Neural progenitor cell (in vitro differentiated cells): ENCODE results near the gene CCDC183. TPM values are rescaled to one million over a fixed set of nuclear protein-coding genes. Genes with fewer than 3 reads are reported as not detected.

Experiments
- DNase-seq: peaks from one replicate; pipeline ENCODE4 v3.0.0-alpha.2; 2016; ENCODE audit warnings: low spot score
- H2AFZ ChIP-seq: fragments of 200-600 bp; sonication (generic); replicated peaks from 2 replicates; pipeline ENCODE4 v1.6.1; 2016; ENCODE audit warnings: antibody characterized with exemption
- H3F3A ChIP-seq: fragments of 200-600 bp; sonication (generic); 2 replicates; pipeline ENCODE4 v1.6.1; 2016; ENCODE audit warnings: antibody characterized with exemption, low read depth
- H3K27ac ChIP-seq: fragments of 200-600 bp; sonication (generic); 2 replicates; pipeline ENCODE4 v1.5.1; 2016; ENCODE audit warnings: mild to moderate bottlenecking
- H3K27me3 ChIP-seq: fragments of 200-600 bp; sonication (generic); 2 replicates; pipeline ENCODE4 v1.6.1; 2016; ENCODE audit warnings: mild to moderate bottlenecking, moderate library complexity
- H3K36me3 ChIP-seq: fragments of 200-600 bp; sonication (generic); 2 replicates; pipeline ENCODE4 v1.5.1; 2016
- H3K4me1 ChIP-seq: fragments of 200-600 bp; sonication (generic); 2 replicates; pipeline ENCODE4 v1.6.1; 2016; ENCODE audit warnings: mixed run types
- H3K4me2 ChIP-seq: fragments of 200-600 bp; sonication (generic); 2 replicates; pipeline ENCODE4 v1.6.1; 2016
- H3K4me3 ChIP-seq: fragments of 200-600 bp; sonication (generic); 2 replicates; pipeline ENCODE4 v1.5.1; 2016
- H3K79me2 ChIP-seq: fragments of 200-600 bp; sonication (generic); 2 replicates; pipeline ENCODE4 v1.6.1; 2016; ENCODE audit warnings: low read depth
- H3K9ac ChIP-seq: fragments of 200-600 bp; sonication (generic); 2 replicates; pipeline ENCODE4 v1.6.1; 2016
- H3K9me3 ChIP-seq: fragments of 200-600 bp; sonication (generic); 2 replicates; pipeline ENCODE4 v1.5.1; 2016; ENCODE audit warnings: low read depth
- H4K20me1 ChIP-seq: fragments of 200-600 bp; sonication (generic); 2 replicates; pipeline ENCODE4 v1.6.1; 2016; ENCODE audit warnings: low read depth
- H3K27ac Mint-ChIP-seq: 3 replicates; pipeline ENCODE4 v1.8.0; 2021; ENCODE audit warnings: mixed read lengths
- H3K27me3 Mint-ChIP-seq: 2 replicates; pipeline ENCODE4 v1.8.0; 2022; ENCODE audit warnings: low read depth, mild to moderate bottlenecking, inconsistent platforms, moderate library complexity, mixed read lengths; ENCODE audit not compliant: insufficient read depth
- H3K36me3 Mint-ChIP-seq: 3 replicates; pipeline ENCODE4 v1.8.0; 2021; ENCODE audit warnings: mixed read lengths
- H3K4me1 Mint-ChIP-seq: 3 replicates; pipeline ENCODE4 v1.8.0; 2021; ENCODE audit warnings: mixed read lengths
- H3K4me3 Mint-ChIP-seq: 3 replicates; pipeline ENCODE4 v1.8.0; 2021; ENCODE audit warnings: mild to moderate bottlenecking, moderate library complexity, mixed read lengths
- H3K9me3 Mint-ChIP-seq: 3 replicates; pipeline ENCODE4 v1.8.0; 2020; ENCODE audit warnings: mixed read lengths
- EZH2 ChIP-seq: fragments of 200-600 bp; sonication (generic); IDR thresholded peaks from 2 replicates; pipeline ENCODE4 v1.6.1; 2017; ENCODE audit warnings: antibody characterized with exemption, mild to moderate bottlenecking, moderate library complexity
- EZH2phosphoT487 ChIP-seq: fragments of 200-600 bp; sonication (generic); IDR thresholded peaks from 2 replicates; pipeline ENCODE4 v1.6.1; 2017; ENCODE audit warnings: antibody characterized with exemption
- total RNA-seq: library from RNA; depleted of rRNA; stranded (reverse); fragments of >200 nt; gene quantifications from 2 replicates; pipeline ENCODE4 v1.2.3, GENCODE V29; 2015; ENCODE audit warnings: low replicate concordance
- TF ChIP-seq, protein P1 (sequence below): fragments of 200-600 bp; sonication (generic); IDR thresholded peaks from 2 replicates; pipeline ENCODE4 v1.5.1; 2017; ENCODE audit warnings: antibody characterized with exemption, mild to moderate bottlenecking

Gene CCDC183
- total RNA-seq, 1 donor from 2014 or later = 0.84 TPM

DNA sequence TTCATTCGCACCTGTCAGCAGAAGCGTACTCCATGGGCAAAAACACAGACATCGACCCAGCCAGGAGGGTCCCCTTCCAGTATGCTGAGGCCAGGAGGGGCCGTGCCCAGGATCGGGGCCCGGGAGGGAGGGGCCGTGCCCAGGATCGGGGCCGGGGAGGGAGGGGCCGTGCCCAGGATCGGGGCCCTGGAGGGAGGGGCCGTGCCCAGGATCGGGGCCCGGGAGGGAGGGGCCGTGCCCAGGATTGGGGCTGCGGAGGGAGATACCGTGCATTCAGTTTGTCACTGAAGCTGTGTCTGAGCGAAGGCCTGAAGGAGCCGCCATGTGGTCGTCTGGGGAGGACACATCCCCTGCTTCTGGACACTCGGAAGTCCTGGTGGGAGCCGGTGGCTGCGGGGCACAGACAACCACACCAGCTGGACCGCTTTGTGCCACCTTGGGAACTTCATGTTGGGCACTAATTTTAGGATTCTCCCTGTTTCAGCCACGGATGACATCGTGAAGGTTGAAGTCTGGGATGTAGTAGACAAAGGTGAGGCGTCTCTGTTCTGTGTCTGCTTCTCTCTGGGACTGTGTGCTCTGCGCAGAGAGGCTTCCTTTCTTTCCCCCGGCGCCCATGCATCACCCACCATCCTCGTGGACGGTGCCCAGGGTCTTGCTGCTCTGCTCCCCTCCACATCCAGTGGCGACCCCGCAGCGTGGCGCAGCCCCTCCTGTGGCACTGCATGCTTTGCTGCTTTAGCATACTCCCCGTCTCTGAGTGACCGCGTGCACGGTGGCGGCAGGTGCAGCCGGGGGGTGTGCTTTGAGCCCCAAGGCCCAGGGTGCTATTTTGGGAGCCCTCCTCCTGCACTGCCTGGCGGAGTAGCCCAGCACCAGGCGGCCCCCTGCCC, 29.4 kb downstream of the CCDC183 start:
- H3K4me1 ChIP-seq = peaks cover 9% of the 10 kb centered on the region
- peaks cover 14% of the 10 kb centered on the region for H3K36me3 Mint-ChIP-seq
- TF ChIP-seq, protein P1, sequence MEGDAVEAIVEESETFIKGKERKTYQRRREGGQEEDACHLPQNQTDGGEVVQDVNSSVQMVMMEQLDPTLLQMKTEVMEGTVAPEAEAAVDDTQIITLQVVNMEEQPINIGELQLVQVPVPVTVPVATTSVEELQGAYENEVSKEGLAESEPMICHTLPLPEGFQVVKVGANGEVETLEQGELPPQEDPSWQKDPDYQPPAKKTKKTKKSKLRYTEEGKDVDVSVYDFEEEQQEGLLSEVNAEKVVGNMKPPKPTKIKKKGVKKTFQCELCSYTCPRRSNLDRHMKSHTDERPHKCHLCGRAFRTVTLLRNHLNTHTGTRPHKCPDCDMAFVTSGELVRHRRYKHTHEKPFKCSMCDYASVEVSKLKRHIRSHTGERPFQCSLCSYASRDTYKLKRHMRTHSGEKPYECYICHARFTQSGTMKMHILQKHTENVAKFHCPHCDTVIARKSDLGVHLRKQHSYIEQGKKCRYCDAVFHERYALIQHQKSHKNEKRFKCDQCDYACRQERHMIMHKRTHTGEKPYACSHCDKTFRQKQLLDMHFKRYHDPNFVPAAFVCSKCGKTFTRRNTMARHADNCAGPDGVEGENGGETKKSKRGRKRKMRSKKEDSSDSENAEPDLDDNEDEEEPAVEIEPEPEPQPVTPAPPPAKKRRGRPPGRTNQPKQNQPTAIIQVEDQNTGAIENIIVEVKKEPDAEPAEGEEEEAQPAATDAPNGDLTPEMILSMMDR = no peak
- no peak for TF ChIP-seq EZH2phosphoT487
- no peak for TF ChIP-seq EZH2
- no peaks in the 10 kb centered on the region for H3K9me3 ChIP-seq
- H2AFZ ChIP-seq = no peak overlapping the region
- no peak overlapping the region for H3K27ac ChIP-seq
- H3F3A ChIP-seq = peaks cover 9% of the 10 kb centered on the region
- H3K4me2 ChIP-seq = no peak overlapping the region
- no peak for DNase-seq
- no peaks in the 10 kb centered on the region for H3K9me3 Mint-ChIP-seq
- peaks cover 8% of the 10 kb centered on the region for H3K27me3 Mint-ChIP-seq
- H4K20me1 ChIP-seq = peaks cover 50% of the 10 kb centered on the region
- H3K27me3 ChIP-seq = peaks cover 7% of the 10 kb centered on the region
- no peak overlapping the region for H3K4me3 Mint-ChIP-seq
- no peaks in the 10 kb centered on the region for H3K36me3 ChIP-seq
- H3K4me1 Mint-ChIP-seq = peaks cover 8% of the 10 kb centered on the region
- H3K4me3 ChIP-seq = no peak overlapping the region
- no peak overlapping the region for H3K27ac Mint-ChIP-seq
- no peak overlapping the region for H3K9ac ChIP-seq
- H3K79me2 ChIP-seq = peaks cover 21% of the 10 kb centered on the region

DNA sequence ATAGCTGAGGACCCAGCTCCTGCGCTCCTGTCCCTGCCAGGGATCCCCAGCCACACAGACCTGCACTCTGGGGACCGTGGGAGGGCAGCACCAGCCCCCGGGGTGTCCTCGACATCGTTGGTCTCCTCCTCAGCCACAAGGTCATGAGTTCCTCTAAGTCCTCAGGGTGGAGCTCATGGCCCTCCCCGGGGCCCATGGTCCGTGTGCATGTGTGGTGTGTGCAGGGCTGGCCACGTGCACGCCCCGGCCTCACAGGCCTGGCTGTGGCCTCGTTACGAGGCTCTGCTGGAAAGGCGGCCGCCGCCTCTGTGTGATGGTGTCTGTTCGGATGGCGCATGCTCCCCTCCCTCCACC, 30.0 kb downstream of the CCDC183 start:
- H3K9me3 ChIP-seq = no peaks in the 10 kb centered on the region
- Mint-ChIP-seq H3K36me3 (peaks cover 8% of the 10 kb centered on the region), H3K4me1 (peaks cover 2% of the 10 kb centered on the region), H3K27me3 (peaks cover 6% of the 10 kb centered on the region), H3K4me3 (no peak overlapping the region), H3K27ac (no peak overlapping the region), H3K9me3 (no peaks in the 10 kb centered on the region)
- peaks cover 3% of the 10 kb centered on the region for H3F3A ChIP-seq
- no peak overlapping the region for H3K27ac ChIP-seq
- no peak overlapping the region for H3K9ac ChIP-seq
- peaks cover under 1% of the 10 kb centered on the region for H3K27me3 ChIP-seq
- H2AFZ ChIP-seq = no peak overlapping the region
- H3K4me1 ChIP-seq = peaks cover 8% of the 10 kb centered on the region
- peaks cover 15% of the 10 kb centered on the region for H3K79me2 ChIP-seq
- H3K36me3 ChIP-seq = no peaks in the 10 kb centered on the region
- no peak overlapping the region for H3K4me2 ChIP-seq
- no peak for DNase-seq
- TF ChIP-seq EZH2 (no peak), EZH2phosphoT487 (no peak)
- TF ChIP-seq, protein P1 = no peak
- H3K4me3 ChIP-seq = no peak overlapping the region
- H4K20me1 ChIP-seq = peaks cover 44% of the 10 kb centered on the region

DNA sequence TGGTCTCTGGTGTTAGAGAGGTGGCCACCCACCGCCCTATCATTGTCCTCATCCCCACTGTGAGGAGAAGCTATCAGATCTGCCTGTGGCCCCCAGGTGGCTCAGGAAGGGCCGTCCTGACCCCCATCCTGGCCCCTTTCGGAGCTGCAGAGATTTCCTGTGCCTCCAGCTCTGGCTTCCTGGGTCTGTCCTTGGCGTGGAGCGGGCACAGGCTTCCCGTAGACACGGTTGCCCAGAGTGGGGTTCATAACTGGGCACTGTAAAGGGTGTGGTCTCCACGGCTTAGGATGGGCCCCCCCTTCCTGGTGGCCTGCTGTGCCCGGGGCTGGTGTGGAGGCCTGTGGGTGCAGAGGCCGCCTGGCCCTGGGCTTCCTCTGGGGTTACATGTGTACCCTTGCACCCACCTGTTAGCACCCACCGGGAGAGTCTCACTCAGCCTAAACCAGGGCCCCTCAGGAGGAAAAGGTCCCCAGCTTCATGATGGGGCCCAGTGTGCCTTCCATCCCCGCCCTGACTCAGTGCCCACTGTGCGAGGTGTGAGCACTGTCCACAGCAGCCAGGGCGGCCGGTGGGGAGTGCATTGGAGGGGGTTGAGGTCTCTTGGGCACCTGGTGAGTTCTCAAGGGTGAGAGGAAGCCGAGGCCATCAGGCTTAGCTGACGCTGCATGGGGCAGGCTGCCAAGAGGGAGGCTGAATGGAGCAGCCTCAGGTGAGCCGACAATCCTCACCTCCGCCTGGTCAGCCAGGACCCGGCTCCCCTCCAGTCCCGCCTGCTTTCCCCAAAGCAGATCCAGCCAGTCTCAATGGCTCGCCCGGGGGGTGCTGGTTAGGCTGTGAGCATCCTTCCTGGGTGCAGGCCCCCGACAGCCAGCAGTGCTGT, 30.8 kb downstream of the CCDC183 start:
- DNase-seq = no peak
- Histone ChIP-seq H4K20me1 (peaks cover 36% of the 10 kb centered on the region), H3K27ac (no peak overlapping the region), H3K4me1 (peaks cover under 1% of the 10 kb centered on the region), H3K4me3 (no peak overlapping the region), H2AFZ (no peak overlapping the region), H3K36me3 (no peaks in the 10 kb centered on the region), H3K9me3 (no peaks in the 10 kb centered on the region), H3K79me2 (peaks cover 8% of the 10 kb centered on the region), H3K9ac (no peak overlapping the region), H3K4me2 (no peak overlapping the region), H3K27me3 (no peaks in the 10 kb centered on the region), H3F3A (no peaks in the 10 kb centered on the region)
- peaks cover 2% of the 10 kb centered on the region for H3K4me1 Mint-ChIP-seq
- H3K9me3 Mint-ChIP-seq = no peaks in the 10 kb centered on the region
- peaks cover 8% of the 10 kb centered on the region for H3K36me3 Mint-ChIP-seq
- H3K27me3 Mint-ChIP-seq = peaks cover 6% of the 10 kb centered on the region
- no peak for TF ChIP-seq EZH2
- TF ChIP-seq, protein P1 = no peak
- no peak for TF ChIP-seq EZH2phosphoT487
- H3K27ac Mint-ChIP-seq = no peak overlapping the region
- no peak overlapping the region for H3K4me3 Mint-ChIP-seq
